ENCODE data around the gene RASSF9. TPM values are rescaled to one million over a fixed set of nuclear protein-coding genes. Genes with fewer than 3 reads are reported as not detected.

RASSF9 gene
- total and polyA plus RNA-seq, 10 of the 15 experiments (the other 5 are each of a cell fraction or from before 2014, with no cell fraction given): under 0.01 to 0.10 TPM; not detected in 8

DNA sequence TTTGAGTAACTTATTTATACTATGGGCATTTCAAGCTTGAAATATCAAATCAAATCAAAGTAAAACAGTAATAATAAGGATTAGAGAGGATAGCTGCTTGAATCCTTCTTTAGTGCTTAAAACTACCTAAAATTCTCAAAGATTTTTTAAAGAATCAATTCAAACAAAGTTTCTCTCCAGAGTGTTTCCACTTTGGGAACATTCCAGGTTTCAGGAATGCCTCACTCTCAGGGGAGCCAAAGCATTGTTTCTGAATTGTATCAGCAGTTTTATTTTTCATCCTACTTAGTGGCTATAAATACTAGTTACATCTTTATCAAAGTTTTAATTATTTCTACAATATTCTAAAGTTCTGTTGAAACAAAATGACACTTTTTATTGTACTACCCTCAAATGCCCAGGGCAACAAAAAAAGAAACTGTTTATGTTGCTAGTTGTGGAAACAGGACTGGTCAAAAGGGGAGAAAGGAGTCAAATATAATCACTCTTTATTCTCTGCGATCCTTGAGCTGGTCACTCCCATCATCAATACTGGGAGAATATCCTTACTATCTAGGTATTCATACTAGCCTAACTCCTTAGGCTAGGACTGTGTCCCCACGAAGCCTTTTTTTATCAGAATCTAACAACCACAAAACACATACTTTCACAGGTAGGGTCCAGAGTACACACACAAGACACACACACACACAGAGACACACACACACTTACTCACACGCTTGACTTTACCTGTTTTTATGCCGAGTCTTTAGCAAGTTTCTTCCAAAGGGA lies 598 bp downstream of the RASSF9 start:
- 13% methylated on average over 4 of the region's 4 CpGs for WGBS (ENCODE audit: insufficient coverage, insufficient replicate concordance, low lambda C conversion rate, missing lambda C conversion rate)
- FAIRE-seq: no peak
- CTCF ChIA-PET: interaction anchor here (1.4 kb wide), 1 partner anchor 34 kb away, joined by 3 read pairs; no protein-coding TSS in a partner anchor

More for the DNA sequence above, 598 bp downstream of the RASSF9 start:
- Histone ChIP-seq H3K9me3 (replicated peaks; ENCODE audit: control insufficient read depth, insufficient read depth, low read length) (no peaks in the 10 kb centered on the region), H3K27ac (ENCODE audit: control insufficient read depth, insufficient read depth) (no peak overlapping the region), H3K36me3 (ENCODE audit: control insufficient read depth in 2 of 2, insufficient read depth in 2 of 2, low read length in 1 of 2) (no peaks in the 10 kb centered on the region), H4K20me1 (ENCODE audit: control insufficient read depth, insufficient read depth) (no peaks in the 10 kb centered on the region), H3K79me2 (ENCODE audit: control insufficient read depth, insufficient read depth, low read length) (no peaks in the 10 kb centered on the region), H3K4me1 (ENCODE audit: control insufficient read depth, insufficient read depth, low read length) (no peaks in the 10 kb centered on the region), H3K27me3 (replicated peaks in 1 of 2; ENCODE audit: control insufficient read depth in 2 of 2, insufficient read depth in 2 of 2, low read length in 1 of 2) (no peaks in the 10 kb centered on the region), H3K4me3 (no peak overlapping the region), H2AFZ (ENCODE audit: control insufficient read depth, low read depth, low read length) (no peak overlapping the region), H3K4me2 (ENCODE audit: control insufficient read depth, insufficient read depth) (no peak overlapping the region), H3K9ac (ENCODE audit: control insufficient read depth, insufficient read depth, low read length) (no peak overlapping the region)
- DNase-seq (ENCODE audit: low read depth, low spot score): no peak
- TF ChIP-seq TARDBP (IDR thresholded peaks at IDR 0.05; ENCODE audit: borderline replicate concordance) (no peak), CHD2 (IDR thresholded peaks at IDR 0.05; ENCODE audit: borderline replicate concordance, low read depth, low read length) (no peak), RELB (IDR thresholded peaks at IDR 0.05; ENCODE audit: low read depth) (no peak), DPF2 (IDR thresholded peaks at IDR 0.05) (no peak)
- BruUV-seq (replicated peaks): no TSS peak
- POLR2A ChIA-PET: no interaction called here
- intact Hi-C loops (cut with micrococcal nuclease; ENCODE audit: unreplicated experiment) (no loop called here), in situ Hi-C loops (cut with MboI) (no loop called here)
- RAD21 ChIA-PET (ENCODE audit: unreplicated experiment): no interaction called here
- ATAC-seq: no peak
- SMC1A ChIA-PET (ENCODE audit: uncharacterized antibody, unreplicated experiment): interaction anchor here (1.2 kb wide), 1 partner anchor 102 kb away, joined by 3 read pairs; no protein-coding TSS in a partner anchor
